Measurements from ENCODE around the gene MAP9.
A peak's percentile ranks its signal among the peaks of the same experiment; 100 is the strongest.

DNA sequence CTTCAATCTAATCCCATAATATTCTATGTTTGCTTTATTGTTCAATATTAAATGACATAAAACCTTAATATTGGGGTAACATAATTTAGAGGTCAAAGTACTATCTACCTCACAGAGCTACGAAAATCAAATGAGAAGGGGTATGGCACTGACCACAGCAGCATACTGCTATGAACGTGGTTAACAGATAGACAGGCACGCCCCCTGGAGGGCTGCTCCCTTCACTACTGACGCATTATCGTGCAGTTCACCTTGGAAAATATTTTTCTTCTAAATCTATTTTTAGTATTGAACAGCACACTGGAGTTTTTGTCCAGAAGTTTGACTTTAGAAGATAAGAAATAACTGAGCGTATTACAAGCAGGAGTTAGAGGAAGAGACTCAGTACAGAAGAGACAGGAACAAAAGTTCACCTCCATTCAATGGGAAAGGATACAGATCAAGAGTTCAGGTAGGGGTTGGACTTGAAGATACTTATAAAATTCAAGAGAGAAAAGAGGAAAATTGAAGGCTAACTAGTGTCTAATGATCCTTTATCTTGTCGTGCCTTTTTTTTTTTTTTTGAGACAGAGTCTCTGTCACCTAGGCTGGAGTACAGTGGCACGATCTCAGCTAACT is 22.7 kb downstream of the MAP9 start:
- TF ChIP-seq, protein P1, sequence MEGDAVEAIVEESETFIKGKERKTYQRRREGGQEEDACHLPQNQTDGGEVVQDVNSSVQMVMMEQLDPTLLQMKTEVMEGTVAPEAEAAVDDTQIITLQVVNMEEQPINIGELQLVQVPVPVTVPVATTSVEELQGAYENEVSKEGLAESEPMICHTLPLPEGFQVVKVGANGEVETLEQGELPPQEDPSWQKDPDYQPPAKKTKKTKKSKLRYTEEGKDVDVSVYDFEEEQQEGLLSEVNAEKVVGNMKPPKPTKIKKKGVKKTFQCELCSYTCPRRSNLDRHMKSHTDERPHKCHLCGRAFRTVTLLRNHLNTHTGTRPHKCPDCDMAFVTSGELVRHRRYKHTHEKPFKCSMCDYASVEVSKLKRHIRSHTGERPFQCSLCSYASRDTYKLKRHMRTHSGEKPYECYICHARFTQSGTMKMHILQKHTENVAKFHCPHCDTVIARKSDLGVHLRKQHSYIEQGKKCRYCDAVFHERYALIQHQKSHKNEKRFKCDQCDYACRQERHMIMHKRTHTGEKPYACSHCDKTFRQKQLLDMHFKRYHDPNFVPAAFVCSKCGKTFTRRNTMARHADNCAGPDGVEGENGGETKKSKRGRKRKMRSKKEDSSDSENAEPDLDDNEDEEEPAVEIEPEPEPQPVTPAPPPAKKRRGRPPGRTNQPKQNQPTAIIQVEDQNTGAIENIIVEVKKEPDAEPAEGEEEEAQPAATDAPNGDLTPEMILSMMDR (conservative IDR thresholded peaks at IDR 0.05; ENCODE audit: low read depth, low read length): peak; percentile 68
- TF ChIP-seq POLR2A (IDR thresholded peaks at IDR 0.05; ENCODE audit: low read depth, low read length) (no peak), SMC3 (IDR thresholded peaks at IDR 0.05; ENCODE audit: low read depth, low read length) (peak; percentile 48), RCOR1 (IDR thresholded peaks at IDR 0.05; ENCODE audit: insufficient replicate concordance, low read length) (no peak), RAD21 (IDR thresholded peaks at IDR 0.05; ENCODE audit: low read length) (peak; percentile 65), CEBPB (IDR thresholded peaks at IDR 0.05; ENCODE audit: low read depth, low read length) (no peak), CHD1 (IDR thresholded peaks at IDR 0.05; ENCODE audit: low read depth, low read length) (no peak), MXI1 (IDR thresholded peaks at IDR 0.05; ENCODE audit: borderline replicate concordance, low read depth, low read length) (no peak), RFX5 (IDR thresholded peaks at IDR 0.05; ENCODE audit: low read depth, low read length) (no peak), MAFK (IDR thresholded peaks at IDR 0.05; ENCODE audit: low read depth, low read length) (no peak)
- TF ChIP-seq, protein P2, sequence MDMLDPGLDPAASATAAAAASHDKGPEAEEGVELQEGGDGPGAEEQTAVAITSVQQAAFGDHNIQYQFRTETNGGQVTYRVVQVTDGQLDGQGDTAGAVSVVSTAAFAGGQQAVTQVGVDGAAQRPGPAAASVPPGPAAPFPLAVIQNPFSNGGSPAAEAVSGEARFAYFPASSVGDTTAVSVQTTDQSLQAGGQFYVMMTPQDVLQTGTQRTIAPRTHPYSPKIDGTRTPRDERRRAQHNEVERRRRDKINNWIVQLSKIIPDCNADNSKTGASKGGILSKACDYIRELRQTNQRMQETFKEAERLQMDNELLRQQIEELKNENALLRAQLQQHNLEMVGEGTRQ (IDR thresholded peaks at IDR 0.05; ENCODE audit: low read depth, low read length): no peak
- TF ChIP-seq, protein P3, sequence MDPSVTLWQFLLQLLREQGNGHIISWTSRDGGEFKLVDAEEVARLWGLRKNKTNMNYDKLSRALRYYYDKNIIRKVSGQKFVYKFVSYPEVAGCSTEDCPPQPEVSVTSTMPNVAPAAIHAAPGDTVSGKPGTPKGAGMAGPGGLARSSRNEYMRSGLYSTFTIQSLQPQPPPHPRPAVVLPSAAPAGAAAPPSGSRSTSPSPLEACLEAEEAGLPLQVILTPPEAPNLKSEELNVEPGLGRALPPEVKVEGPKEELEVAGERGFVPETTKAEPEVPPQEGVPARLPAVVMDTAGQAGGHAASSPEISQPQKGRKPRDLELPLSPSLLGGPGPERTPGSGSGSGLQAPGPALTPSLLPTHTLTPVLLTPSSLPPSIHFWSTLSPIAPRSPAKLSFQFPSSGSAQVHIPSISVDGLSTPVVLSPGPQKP (IDR thresholded peaks at IDR 0.05; ENCODE audit: borderline replicate concordance, low read depth, low read length): no peak
